Activated T-cell treated with anti-CD3 and anti-CD28 coated beads, Interleukin-2, amount 50 U/mL, for 4 hours (primary cell): Measurements from ENCODE around the gene UNK. TPM values are rescaled to one million over a fixed set of nuclear protein-coding genes. Genes with fewer than 3 reads are reported as not detected.
A peak's percentile ranks its signal among the peaks of the same experiment; 100 is the strongest.

ENCODE experiments used
- ATAC-seq, 2 donors: fragments of 200-7000 bp; cut with Tn5 transposase; one replicate each; pipeline ENCODE4 v1.10.0; 2021
- DNase-seq: peaks from one replicate; pipeline ENCODE4 v3.0.0-alpha.2; 2020
- H3K27me3 Mint-ChIP-seq: one replicate; pipeline ENCODE4 v1.8.0; 2021; ENCODE audit warnings: low read depth, mixed read lengths
- H3K36me3 Mint-ChIP-seq: one replicate; pipeline ENCODE4 v1.8.0; 2022; ENCODE audit warnings: mixed read lengths; ENCODE audit not compliant: insufficient read depth
- H3K4me1 Mint-ChIP-seq: one replicate; pipeline ENCODE4 v1.8.0; 2021; ENCODE audit warnings: low read depth, mixed read lengths
- H3K4me3 Mint-ChIP-seq: one replicate; pipeline ENCODE4 v1.8.0; 2021; ENCODE audit warnings: mild to moderate bottlenecking, moderate library complexity, mixed read lengths
- H3K9me3 Mint-ChIP-seq: one replicate; pipeline ENCODE4 v1.8.0; 2021; ENCODE audit warnings: mixed read lengths
- total RNA-seq, 3 donors: library from RNA; stranded (reverse); gene quantifications; one replicate each; pipeline ENCODE4 v1.2.1, GENCODE V29; 2021

UNK gene, protein sequence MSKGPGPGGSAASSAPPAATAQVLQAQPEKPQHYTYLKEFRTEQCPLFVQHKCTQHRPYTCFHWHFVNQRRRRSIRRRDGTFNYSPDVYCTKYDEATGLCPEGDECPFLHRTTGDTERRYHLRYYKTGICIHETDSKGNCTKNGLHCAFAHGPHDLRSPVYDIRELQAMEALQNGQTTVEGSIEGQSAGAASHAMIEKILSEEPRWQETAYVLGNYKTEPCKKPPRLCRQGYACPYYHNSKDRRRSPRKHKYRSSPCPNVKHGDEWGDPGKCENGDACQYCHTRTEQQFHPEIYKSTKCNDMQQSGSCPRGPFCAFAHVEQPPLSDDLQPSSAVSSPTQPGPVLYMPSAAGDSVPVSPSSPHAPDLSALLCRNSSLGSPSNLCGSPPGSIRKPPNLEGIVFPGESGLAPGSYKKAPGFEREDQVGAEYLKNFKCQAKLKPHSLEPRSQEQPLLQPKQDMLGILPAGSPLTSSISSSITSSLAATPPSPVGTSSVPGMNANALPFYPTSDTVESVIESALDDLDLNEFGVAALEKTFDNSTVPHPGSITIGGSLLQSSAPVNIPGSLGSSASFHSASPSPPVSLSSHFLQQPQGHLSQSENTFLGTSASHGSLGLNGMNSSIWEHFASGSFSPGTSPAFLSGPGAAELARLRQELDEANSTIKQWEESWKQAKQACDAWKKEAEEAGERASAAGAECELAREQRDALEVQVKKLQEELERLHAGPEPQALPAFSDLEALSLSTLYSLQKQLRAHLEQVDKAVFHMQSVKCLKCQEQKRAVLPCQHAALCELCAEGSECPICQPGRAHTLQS
- total RNA-seq = 10 to 100 TPM; 21.0 to 24.5 (median 22.6) TPM

DNA sequence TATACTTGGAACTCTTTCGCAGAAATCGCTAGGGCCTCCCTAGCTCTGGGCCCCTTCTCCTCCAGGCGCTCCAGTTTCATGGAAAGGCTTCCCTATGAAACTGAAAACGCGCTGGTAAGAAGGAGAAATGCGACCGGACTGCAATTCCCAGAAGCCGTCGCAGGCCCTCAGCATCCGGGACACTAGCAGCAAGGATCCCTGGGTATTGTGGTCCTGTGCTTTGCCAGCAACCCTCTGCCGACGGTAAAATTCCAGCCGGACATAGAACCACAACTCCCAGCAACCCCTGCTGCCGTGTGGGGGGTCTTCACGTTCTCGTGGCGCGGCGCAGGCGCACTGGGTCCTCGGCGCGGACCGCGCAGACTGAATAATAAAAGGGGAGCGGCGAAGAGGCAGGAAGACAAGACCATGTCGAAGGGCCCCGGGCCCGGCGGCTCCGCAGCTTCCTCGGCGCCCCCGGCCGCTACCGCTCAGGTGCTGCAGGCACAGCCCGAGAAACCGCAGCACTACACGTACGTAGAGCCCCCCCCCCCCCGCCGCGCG, at the start of gene UNK:
Gene UNK, plus strand, starts transcription at position 334 of the 543 bp plus-strand sequence. Its CDS starts 75 bp downstream, at position 409.
- Mint-ChIP-seq H3K36me3 (peaks cover 1% of the 10 kb centered on the region), H3K9me3 (no peaks in the 10 kb centered on the region), H3K4me3 (peak within 1 kb of the TSS; percentile 85), H3K27me3 (no peaks in the 10 kb centered on the region), H3K4me1 (peaks cover 44% of the 10 kb centered on the region)
- DNase-seq (peak; percentile 92), ATAC-seq (peak; percentile 76)

- Mint-ChIP-seq H3K4me1 (peaks cover 2% of the 10 kb centered on the region), H3K9me3 (no peaks in the 10 kb centered on the region), H3K36me3 (no peaks in the 10 kb centered on the region), H3K4me3 (no peak overlapping the region), H3K27me3 (no peaks in the 10 kb centered on the region)
- no peak for ATAC-seq
- DNase-seq = no peak
Measured at GRCh38 chr17:75736173-75736835, 48.3 kb upstream of the UNK start.

GRCh38 chr17:75737133-75737962, 47.3 kb upstream of the UNK start:
- no peaks in the 10 kb centered on the region for H3K36me3 Mint-ChIP-seq

DNA sequence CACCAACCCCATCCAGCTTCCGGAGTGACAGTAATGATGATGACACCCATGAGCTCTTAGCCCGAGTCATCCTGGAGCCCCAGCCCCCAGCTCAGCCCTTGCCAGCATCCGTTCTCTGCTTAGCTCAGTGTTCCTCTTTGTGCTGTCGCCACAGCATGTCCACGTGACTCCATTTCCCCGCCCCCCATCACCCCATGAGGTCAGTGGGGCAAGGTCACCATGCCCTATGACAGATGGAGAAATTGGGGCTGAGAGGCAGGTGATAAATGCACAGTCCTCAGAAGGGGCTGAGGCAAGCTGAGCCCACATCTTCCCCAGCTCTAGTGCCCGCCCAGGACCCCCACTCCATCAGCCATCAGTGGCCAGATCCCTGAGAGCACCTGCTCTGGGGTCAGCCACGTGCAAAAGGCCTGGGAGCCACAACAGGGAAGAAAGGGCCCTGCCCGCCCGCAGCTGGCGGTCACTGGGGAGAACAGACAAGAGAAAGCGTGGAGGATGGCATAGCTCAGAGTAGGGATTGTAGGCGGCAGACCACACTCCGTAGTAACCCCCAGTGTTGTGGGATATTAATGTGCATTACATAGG, 46.3 kb upstream of the UNK start:
- H3K27me3 Mint-ChIP-seq = no peaks in the 10 kb centered on the region
- DNase-seq (no peak), ATAC-seq (no peak)
- H3K9me3 Mint-ChIP-seq = no peaks in the 10 kb centered on the region
- no peak overlapping the region for H3K4me3 Mint-ChIP-seq
- no peaks in the 10 kb centered on the region for H3K36me3 Mint-ChIP-seq
- H3K4me1 Mint-ChIP-seq = peaks cover 2% of the 10 kb centered on the region

More at GRCh38 chr17:75737133-75737962, 47.3 kb upstream of the UNK start:
- no peaks in the 10 kb centered on the region for H3K9me3 Mint-ChIP-seq
- H3K4me1 Mint-ChIP-seq = peaks cover 2% of the 10 kb centered on the region
- no peak overlapping the region for H3K4me3 Mint-ChIP-seq
- no peaks in the 10 kb centered on the region for H3K27me3 Mint-ChIP-seq
- DNase-seq (no peak), ATAC-seq (no peak)

DNA sequence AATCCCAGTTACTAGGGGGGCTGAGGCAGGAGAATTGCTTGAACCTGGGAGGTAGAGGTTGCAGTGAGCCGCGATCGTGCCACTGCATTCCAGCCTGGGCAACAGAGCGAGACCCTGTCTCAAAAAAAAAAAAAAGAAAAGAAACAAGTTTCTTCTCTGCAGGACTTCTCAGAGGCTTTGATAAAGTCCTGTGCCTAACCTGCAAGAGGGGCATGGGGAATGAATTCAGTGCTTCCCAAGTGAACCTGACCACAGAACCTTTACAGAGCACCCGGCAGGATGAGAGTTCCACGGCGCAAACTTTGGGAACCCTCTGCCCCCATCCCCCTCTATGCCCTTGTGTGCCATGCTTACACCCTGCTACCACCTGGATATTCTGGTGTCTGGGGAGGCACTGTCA, 45.4 kb upstream of the UNK start:
- Mint-ChIP-seq H3K9me3 (no peaks in the 10 kb centered on the region), H3K4me1 (peaks cover 2% of the 10 kb centered on the region), H3K27me3 (no peaks in the 10 kb centered on the region), H3K36me3 (no peaks in the 10 kb centered on the region), H3K4me3 (no peak overlapping the region)
- DNase-seq = no peak
- no peak for ATAC-seq

- ATAC-seq (no peak), DNase-seq (no peak)
- Mint-ChIP-seq H3K4me3 (no peak overlapping the region), H3K36me3 (no peaks in the 10 kb centered on the region), H3K27me3 (no peaks in the 10 kb centered on the region), H3K4me1 (no peaks in the 10 kb centered on the region), H3K9me3 (no peaks in the 10 kb centered on the region)
Measured at GRCh38 chr17:75739801-75740200, 44.8 kb upstream of the UNK start.

- H3K9me3 Mint-ChIP-seq = no peaks in the 10 kb centered on the region
- DNase-seq = no peak
- no peaks in the 10 kb centered on the region for H3K27me3 Mint-ChIP-seq
- no peaks in the 10 kb centered on the region for H3K4me1 Mint-ChIP-seq
- no peak for ATAC-seq
- H3K4me3 Mint-ChIP-seq = no peak overlapping the region
- no peaks in the 10 kb centered on the region for H3K36me3 Mint-ChIP-seq
Measured at GRCh38 chr17:75740215-75740614, 44.4 kb upstream of the UNK start.

- no peaks in the 10 kb centered on the region for H3K27me3 Mint-ChIP-seq
- no peak overlapping the region for H3K4me3 Mint-ChIP-seq
- H3K36me3 Mint-ChIP-seq = no peaks in the 10 kb centered on the region
- no peak for ATAC-seq
- DNase-seq = no peak
- no peaks in the 10 kb centered on the region for H3K4me1 Mint-ChIP-seq
- H3K9me3 Mint-ChIP-seq = no peaks in the 10 kb centered on the region
Measured at GRCh38 chr17:75740631-75741077, 44.0 kb upstream of the UNK start.

DNA sequence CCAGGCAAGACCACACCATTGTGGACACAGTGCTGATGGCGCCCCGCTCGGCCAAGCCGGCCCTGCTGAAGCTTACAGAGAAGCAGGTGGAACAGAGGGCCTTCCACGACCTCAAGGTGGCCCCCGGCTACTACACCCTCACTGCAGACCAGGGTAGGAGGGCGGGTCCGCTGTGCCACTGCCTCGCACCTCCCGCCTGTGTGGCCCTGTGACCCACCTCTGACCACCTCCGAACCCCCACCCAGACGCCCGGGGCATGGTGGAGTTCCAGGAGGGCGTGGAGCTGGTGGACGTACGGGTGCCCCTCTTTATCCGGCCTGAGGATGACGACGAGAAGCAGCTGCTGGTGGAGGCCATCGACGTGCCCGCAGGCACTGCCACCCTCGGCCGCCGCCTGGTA, 42.3 kb upstream of the UNK start:
- DNase-seq (no peak), ATAC-seq (no peak)
- H3K4me1 Mint-ChIP-seq = no peaks in the 10 kb centered on the region
- no peaks in the 10 kb centered on the region for H3K9me3 Mint-ChIP-seq
- no peaks in the 10 kb centered on the region for H3K36me3 Mint-ChIP-seq
- no peak overlapping the region for H3K4me3 Mint-ChIP-seq
- no peaks in the 10 kb centered on the region for H3K27me3 Mint-ChIP-seq

DNA sequence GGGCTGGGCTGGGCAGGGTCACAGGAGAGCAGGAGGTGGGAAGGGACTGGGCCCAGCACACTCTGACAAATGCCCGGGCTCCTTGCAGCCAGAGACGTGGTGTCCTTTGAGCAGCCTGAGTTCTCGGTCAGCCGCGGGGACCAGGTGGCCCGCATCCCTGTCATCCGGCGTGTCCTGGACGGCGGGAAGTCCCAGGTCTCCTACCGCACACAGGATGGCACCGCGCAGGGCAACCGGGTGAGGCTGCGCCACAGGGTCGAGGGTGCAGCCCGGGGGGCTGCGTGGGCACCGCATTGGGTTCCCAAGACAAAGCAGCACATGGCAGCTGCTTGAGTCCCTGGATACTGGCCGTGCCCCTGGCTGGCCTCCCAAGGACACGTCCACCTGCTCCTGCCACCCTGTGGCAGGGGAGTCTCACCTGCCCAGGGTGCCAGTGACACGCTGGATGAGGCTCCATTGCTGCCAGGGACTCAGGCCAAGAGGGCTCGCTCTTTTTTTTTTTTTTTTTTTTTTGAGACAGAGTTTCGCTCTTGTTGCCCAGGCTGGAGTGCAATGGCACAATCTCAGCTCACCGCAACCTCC, 40.9 kb upstream of the UNK start:
- Mint-ChIP-seq H3K4me1 (peaks cover 3% of the 10 kb centered on the region), H3K4me3 (no peak overlapping the region), H3K27me3 (peaks cover 3% of the 10 kb centered on the region), H3K9me3 (no peaks in the 10 kb centered on the region), H3K36me3 (no peaks in the 10 kb centered on the region)
- DNase-seq = no peak
- ATAC-seq = no peak

DNA sequence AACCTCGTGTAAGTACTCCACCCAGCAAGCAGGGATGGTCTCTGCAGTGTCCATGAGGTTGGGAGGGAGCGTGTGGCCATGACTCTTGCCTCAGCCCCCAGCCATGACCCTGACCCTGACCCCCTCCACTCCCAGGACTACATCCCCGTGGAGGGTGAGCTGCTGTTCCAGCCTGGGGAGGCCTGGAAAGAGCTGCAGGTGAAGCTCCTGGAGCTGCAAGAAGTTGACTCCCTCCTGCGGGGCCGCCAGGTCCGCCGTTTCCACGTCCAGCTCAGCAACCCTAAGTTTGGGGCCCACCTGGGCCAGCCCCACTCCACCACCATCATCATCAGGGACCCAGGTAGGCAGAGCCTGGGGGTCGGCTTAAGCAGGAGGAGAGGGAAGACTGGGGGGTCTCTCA, 35.9 kb upstream of the UNK start:
- Mint-ChIP-seq H3K27me3 (peaks cover 3% of the 10 kb centered on the region), H3K4me3 (no peak overlapping the region), H3K4me1 (peaks cover 13% of the 10 kb centered on the region), H3K36me3 (no peaks in the 10 kb centered on the region), H3K9me3 (no peaks in the 10 kb centered on the region)
- no peak for ATAC-seq
- no peak for DNase-seq

DNA sequence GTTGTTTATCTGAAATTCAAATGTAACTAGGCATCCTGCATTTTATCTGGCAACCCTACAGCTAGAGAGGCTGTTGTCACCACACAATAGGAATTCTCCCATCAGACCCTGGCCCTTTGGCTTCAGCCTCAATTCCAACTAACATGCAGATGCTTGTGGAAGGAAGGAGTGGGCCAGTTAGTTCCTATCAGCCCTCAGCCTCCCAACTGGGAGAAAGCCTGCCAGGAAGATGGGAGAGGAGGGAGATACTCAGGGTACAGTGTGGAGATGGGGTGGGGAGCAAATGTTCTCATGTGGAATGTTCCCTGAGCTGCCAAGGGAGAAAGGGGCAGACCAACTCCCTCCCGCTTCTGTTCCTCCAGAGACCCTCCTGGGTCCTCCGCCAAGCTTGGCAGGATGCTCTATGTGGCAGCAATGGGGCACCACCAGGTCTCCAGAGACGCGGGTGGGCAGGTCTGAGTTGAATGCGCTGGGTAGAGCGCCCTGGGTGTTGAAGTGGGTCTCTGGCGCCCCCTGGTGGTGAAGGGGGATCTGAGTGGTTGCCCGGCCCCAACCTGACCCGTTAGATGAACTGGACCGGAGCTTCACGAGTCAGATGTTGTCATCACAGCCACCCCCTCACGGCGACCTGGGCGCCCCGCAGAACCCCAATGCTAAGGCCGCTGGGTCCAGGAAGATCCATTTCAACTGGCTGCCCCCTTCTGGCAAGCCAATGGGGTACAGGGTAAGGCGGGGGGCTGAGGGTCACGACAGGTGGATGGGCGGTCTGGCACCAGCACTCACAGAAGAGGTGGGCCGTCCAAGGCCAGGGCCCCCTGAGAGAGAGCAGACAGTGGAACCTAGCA, 34.8 kb upstream of the UNK start:
- Mint-ChIP-seq H3K4me3 (no peak overlapping the region), H3K4me1 (peaks cover 17% of the 10 kb centered on the region), H3K27me3 (peaks cover 3% of the 10 kb centered on the region), H3K9me3 (no peaks in the 10 kb centered on the region), H3K36me3 (no peaks in the 10 kb centered on the region)
- DNase-seq (peak; percentile 89), ATAC-seq (peak; percentile 72 to 75)
